A549 treated with AZD2906 at 1 μM for 4 hours (cell line): Measurements from ENCODE around the gene PCDHGA4. TPM values are rescaled to one million over a fixed set of nuclear protein-coding genes. Genes with fewer than 3 reads are reported as not detected.

ENCODE experiments used
- total RNA-seq: library from RNA; stranded (reverse); fragments of 200-300 nt; extraction: Qiagen RNA extraction; gene quantifications from 5 replicates; pipeline ENCODE4 v1.2.3, GENCODE V29; 2022

PCDHGA4 gene
- total RNA-seq, 1 experiment from 2014 or later: 0.13 TPM

GRCh38 chr5:141397756-141398551 is 43.1 kb downstream of the PCDHGA4 start, which contains the start of gene PCDHGB5:
TSS of gene PCDHGB5 (plus strand) at chr5:141397947. CDS start at chr5:141398128, 181 bp downstream.

DNA sequence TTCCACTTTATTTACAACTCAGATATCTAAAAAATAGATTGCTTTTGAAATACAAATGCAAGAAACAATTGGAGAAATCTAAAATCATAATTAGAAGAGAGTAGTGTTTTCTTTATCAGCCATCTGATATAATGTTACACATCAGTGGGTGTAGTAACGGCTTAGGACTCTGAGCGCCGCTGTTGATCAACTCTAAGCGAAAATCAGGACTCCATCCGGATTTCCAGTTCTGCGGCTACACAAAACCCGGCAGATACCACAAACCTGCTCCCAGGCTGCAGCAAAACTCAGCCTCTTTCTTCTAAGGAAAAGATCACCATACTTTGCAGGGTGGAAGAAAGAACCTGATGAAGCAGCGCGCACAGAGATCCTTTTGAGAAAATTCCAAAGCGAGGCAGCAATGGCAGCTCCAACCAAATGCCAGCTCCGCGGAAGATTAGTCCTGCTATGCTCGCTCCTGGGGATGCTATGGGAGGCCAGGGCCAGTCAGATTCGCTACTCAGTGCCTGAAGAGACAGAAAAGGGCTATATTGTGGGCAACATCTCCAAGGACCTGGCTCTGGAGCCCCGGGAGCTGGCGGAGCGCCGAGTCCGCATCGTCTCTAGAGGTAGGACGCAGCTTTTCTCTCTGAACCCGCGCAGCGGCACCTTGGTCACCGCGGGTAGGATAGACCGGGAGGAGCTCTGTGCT is 47.9 kb downstream of the PCDHGA4 start, which contains the start of gene PCDHGA9:
Gene PCDHGA9 (plus strand): TSS at position 226 of the 691 bp plus-strand sequence. CDS start 175 bp downstream, at position 401.

Other genes with a start within 250 kb of the PCDHGA4 start
- gene PCDHB4, start 233.2 kb upstream of the PCDHGA4 start, total RNA-seq: 0.03 to 0.12 TPM (median 0.06 TPM) in 5 replicates
- 1.3 to 1.7 TPM (median 1.4 TPM) in 5 replicates for gene PCDHB5, start 219.8 kb upstream of the PCDHGA4 start, total RNA-seq
- gene PCDHB6, start 205.0 kb upstream of the PCDHGA4 start, total RNA-seq: 0.84 to 1.1 TPM (median 0.90 TPM) in 5 replicates
- 0.01 to 0.03 TPM (median 0.02 TPM) in 3 of 5 replicates, not detected in the others for gene PCDHB7, start 182.4 kb upstream of the PCDHGA4 start, total RNA-seq
- gene PCDHB8, start 177.2 kb upstream of the PCDHGA4 start, total RNA-seq: 0.24 to 0.28 TPM (median 0.26 TPM) in 5 replicates
- gene PCDHB16, start 172.6 kb upstream of the PCDHGA4 start, total RNA-seq: 0.02 to 0.13 TPM (median 0.06 TPM) in 5 replicates
- 0.01 to 0.09 TPM (median 0.02 TPM) in 4 of 5 replicates, not detected in the other for gene PCDHB9, start 167.9 kb upstream of the PCDHGA4 start, total RNA-seq
- 0.02 to 0.06 TPM (median 0.03 TPM) in 3 of 5 replicates, not detected in the others for gene PCDHB10, start 162.7 kb upstream of the PCDHGA4 start, total RNA-seq
- gene PCDHB11, start 155.4 kb upstream of the PCDHGA4 start, total RNA-seq: 0.05 to 0.08 TPM (median 0.07 TPM) in 5 replicates
- gene PCDHB12, start 146.3 kb upstream of the PCDHGA4 start, total RNA-seq: 0.01 to 0.02 TPM in 2 of 5 replicates, not detected in the others
- gene PCDHB13, start 141.1 kb upstream of the PCDHGA4 start, total RNA-seq: 0.03 to 0.08 TPM (median 0.06 TPM) in 5 replicates
- 0.03 to 0.09 TPM (median 0.06 TPM) in 5 replicates for gene PCDHB14, start 131.7 kb upstream of the PCDHGA4 start, total RNA-seq
- 0.03 to 0.13 TPM (median 0.07 TPM) in 5 replicates for gene PCDHB15, start 109.6 kb upstream of the PCDHGA4 start, total RNA-seq
- not detected in 5 replicates for gene SLC25A2, start 51.0 kb upstream of the PCDHGA4 start, total RNA-seq
- gene TAF7, start 34.2 kb upstream of the PCDHGA4 start, total RNA-seq: 59.3 to 79.3 TPM (median 67.9 TPM) in 5 replicates
- 0.23 to 0.32 TPM (median 0.27 TPM) in 5 replicates for gene PCDHGA1, start 24.5 kb upstream of the PCDHGA4 start, total RNA-seq
- gene PCDHGA2, start 16.3 kb upstream of the PCDHGA4 start, total RNA-seq: 0.40 to 0.74 TPM (median 0.53 TPM) in 5 replicates
- 0.02 to 0.03 TPM in 2 of 5 replicates, not detected in the others for gene PCDHGA3, start 11.2 kb upstream of the PCDHGA4 start, total RNA-seq
- gene PCDHGB1, start 4.9 kb upstream of the PCDHGA4 start, total RNA-seq: 1.4 to 1.9 TPM (median 1.7 TPM) in 5 replicates
- 0.05 to 0.08 TPM (median 0.07 TPM) in 5 replicates for gene PCDHGB2, start 5.0 kb downstream of the PCDHGA4 start, total RNA-seq
- gene PCDHGA5, start 9.1 kb downstream of the PCDHGA4 start, total RNA-seq: 0.13 to 0.17 TPM (median 0.16 TPM) in 5 replicates
- 0.11 to 0.23 TPM (median 0.14 TPM) in 5 replicates for gene PCDHGB3, start 15.2 kb downstream of the PCDHGA4 start, total RNA-seq
- 0.11 to 0.28 TPM (median 0.24 TPM) in 5 replicates for gene PCDHGA6, start 18.9 kb downstream of the PCDHGA4 start, total RNA-seq
- gene PCDHGA7, start 27.7 kb downstream of the PCDHGA4 start, total RNA-seq: 0.71 to 1.2 TPM (median 0.76 TPM) in 5 replicates
- 0.81 to 1.0 TPM (median 0.92 TPM) in 5 replicates for gene PCDHGB4, start 32.7 kb downstream of the PCDHGA4 start, total RNA-seq
- 0.02 to 0.03 TPM (median 0.02 TPM) in 4 of 5 replicates, not detected in the other for gene PCDHGA8, start 37.6 kb downstream of the PCDHGA4 start, total RNA-seq
- 1.9 to 2.5 TPM (median 2.2 TPM) in 5 replicates for gene PCDHGB5, start 42.9 kb downstream of the PCDHGA4 start, total RNA-seq
- gene PCDHGA9, start 47.8 kb downstream of the PCDHGA4 start, total RNA-seq: 0.03 to 0.05 TPM (median 0.05 TPM) in 5 replicates
- 0.09 to 0.13 TPM (median 0.10 TPM) in 5 replicates for gene PCDHGB6, start 53.0 kb downstream of the PCDHGA4 start, total RNA-seq
- gene PCDHGA10, start 58.0 kb downstream of the PCDHGA4 start, total RNA-seq: 0.02 to 0.03 TPM in 2 of 5 replicates, not detected in the others
- 0.03 to 0.13 TPM (median 0.07 TPM) in 3 of 5 replicates, not detected in the others for gene PCDHGB7, start 62.7 kb downstream of the PCDHGA4 start, total RNA-seq
- not detected in 5 replicates for gene PCDHGA11, start 66.0 kb downstream of the PCDHGA4 start, total RNA-seq
- gene PCDHGA12, start 75.5 kb downstream of the PCDHGA4 start, total RNA-seq: 0.01 TPM in 1 of 5 replicates, not detected in the others
- 5.0 to 6.6 TPM (median 5.7 TPM) in 5 replicates for gene PCDHGC3, start 120.9 kb downstream of the PCDHGA4 start, total RNA-seq
- gene PCDHGC4, start 130.0 kb downstream of the PCDHGA4 start, total RNA-seq: 0.02 to 0.07 TPM in 2 of 5 replicates, not detected in the others
- 0.02 to 0.03 TPM in 2 of 5 replicates, not detected in the others for gene PCDHGC5, start 134.1 kb downstream of the PCDHGA4 start, total RNA-seq